Astrocyte of the cerebellum (primary cell): ENCODE measurements around the gene ZMIZ2.
"Not testable (repeated sequence)": the region's sequence is repeated elsewhere in the genome, so short reads cannot be mapped to it uniquely, and the experiment has no call there.

Experiments
- DNase-seq: peaks from one replicate; pipeline ENCODE4 v3.0.0-alpha.2; 2011; ENCODE audit warnings: low read depth
- H3K4me3 ChIP-seq: 2 replicates; pipeline ENCODE4 v1.5.1; 2011; ENCODE audit warnings: mild to moderate bottlenecking, low read depth, low read length, moderate library complexity
- CTCF ChIP-seq: IDR thresholded peaks from 2 replicates; pipeline ENCODE4 v1.5.1; 2012; ENCODE audit warnings: low read length, low read depth, moderate library complexity, mild to moderate bottlenecking; ENCODE audit errors: missing control alignments
- in situ Hi-C: cut with HindIII; loops from 2 replicates; pipeline ENCODE4 v1.10.0; 2017; ENCODE audit warnings: low sequenced_read_pairs

The ZMIZ2 gene

DNA sequence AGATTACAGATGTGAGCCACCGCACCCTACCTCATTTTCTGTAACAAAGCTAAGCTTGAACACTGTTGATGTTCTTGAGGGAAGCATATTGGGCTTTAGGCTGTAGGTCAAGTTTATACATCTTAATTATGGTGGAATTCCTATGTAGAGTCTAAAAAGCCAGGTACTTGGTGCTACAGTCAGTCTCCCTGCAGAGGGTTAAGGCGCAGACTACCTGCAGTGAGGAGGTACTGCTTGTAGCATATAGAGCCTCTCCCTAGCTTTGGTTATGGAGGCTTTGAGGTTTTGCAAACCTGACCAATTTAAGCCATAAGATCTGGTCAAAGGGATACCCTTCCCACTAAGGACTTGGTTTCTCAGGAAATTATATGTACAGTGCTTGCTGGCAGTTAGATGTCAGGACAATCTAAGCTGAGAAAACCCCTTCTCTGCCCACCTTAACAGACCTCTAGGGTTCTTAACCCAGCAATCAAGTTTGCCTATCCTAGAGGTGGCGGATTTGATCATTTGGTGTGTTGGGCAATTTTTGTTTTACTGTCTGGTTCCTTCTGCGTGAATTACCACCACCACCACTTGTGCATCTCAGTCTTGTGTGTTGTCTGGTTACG is 53.9 kb downstream of the ZMIZ2 start:
- in situ Hi-C loops = loop anchor here (25.0 kb wide), 1 partner anchor 215 kb away; the partner anchor contains the start of gene TMED4
- H3K4me3 ChIP-seq = no peak overlapping the region
- TF ChIP-seq CTCF = no peak
- no peak for DNase-seq

GRCh38 chr7:44803828-44804519 is 55.3 kb downstream of the ZMIZ2 start:
- not testable (repeated sequence) for H3K4me3 ChIP-seq, DNase-seq
- in situ Hi-C loops = loop anchor here (25.0 kb wide), 1 partner anchor 217 kb away; the partner anchor contains the start of gene TMED4

DNA sequence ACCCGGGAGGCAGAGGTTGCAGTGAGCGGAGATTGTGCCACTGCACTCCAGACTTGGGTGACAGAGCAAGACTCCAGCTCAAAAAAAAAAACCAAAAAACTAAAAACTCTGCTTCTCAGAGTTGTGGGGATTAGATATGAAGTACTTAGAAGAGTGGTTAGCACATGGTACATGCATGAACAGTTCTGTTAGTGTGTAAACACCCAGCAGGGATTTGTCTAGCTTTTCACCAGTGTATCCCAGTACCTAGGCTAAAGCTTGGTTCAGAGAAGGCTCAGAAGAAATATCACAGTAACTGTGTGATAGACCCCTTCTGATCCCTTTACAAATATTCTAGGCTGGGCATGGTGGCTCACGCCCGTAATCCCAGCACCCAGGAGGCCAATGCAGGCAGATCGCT is 57.3 kb downstream of the ZMIZ2 start:
- H3K4me3 ChIP-seq = no peak overlapping the region
- no peak for DNase-seq
- TF ChIP-seq CTCF = no peak
- in situ Hi-C loops = loop anchor here (25.0 kb wide), 1 partner anchor 219 kb away; the partner anchor contains the start of gene TMED4

DNA sequence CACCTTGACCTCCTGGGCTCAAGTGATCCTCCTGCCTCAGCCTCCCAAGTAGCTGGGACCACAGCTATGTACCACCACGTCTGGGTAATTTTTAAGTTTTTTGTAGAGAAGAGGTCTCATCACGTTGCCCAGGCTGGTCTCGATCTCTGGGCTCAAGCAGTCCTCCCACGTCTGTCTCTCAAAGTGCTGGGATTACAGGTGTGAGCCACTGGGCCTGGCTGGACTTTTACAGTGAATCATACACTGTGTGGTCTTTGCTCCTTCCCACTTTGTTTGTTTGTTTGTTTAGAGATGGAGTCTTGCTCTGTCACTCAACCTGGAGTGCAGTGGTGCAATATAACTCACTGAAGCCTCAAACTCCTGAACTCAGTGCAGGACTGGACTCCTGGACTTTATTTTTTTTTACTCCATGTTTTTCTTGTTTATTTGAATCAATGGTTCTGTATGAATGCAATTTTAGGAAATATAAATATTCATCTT is 60.3 kb downstream of the ZMIZ2 start:
- no peak overlapping the region for H3K4me3 ChIP-seq
- TF ChIP-seq CTCF = no peak
- no peak for DNase-seq
- in situ Hi-C loops = loop anchor here (25.0 kb wide), 1 partner anchor 222 kb away; the partner anchor contains the start of gene TMED4

GRCh38 chr7:44811093-44811492 is 62.4 kb downstream of the ZMIZ2 start:
- no peak for TF ChIP-seq CTCF
- H3K4me3 ChIP-seq = no peak overlapping the region
- DNase-seq = no peak
- in situ Hi-C loops = loop anchor here (25.0 kb wide), 1 partner anchor 224 kb away; the partner anchor contains the start of gene TMED4

GRCh38 chr7:44811571-44811970 is 62.9 kb downstream of the ZMIZ2 start:
- no peak for DNase-seq
- no peak overlapping the region for H3K4me3 ChIP-seq
- TF ChIP-seq CTCF = no peak
- in situ Hi-C loops = loop anchor here (25.0 kb wide), 1 partner anchor 224 kb away; the partner anchor contains the start of gene TMED4

DNA sequence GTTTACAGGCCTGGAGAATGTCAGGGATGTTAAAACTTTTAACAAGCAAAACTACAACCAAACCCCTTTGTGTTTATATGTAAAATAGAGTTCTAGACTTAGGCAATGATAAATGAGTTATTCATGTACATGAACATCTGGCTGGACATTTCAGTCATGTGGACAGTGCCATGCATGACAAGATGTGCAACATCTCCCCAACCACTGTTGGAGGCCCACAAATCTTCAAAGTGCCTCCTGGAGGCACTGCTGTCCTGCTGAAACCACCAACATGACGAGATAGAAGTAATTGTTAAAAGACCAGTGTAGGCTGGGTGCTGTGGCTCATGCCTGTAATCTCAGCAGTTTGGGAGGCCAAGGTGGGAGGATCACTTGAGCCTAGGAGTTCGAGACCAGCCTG is 66.3 kb downstream of the ZMIZ2 start:
- DNase-seq = no peak
- in situ Hi-C loops = loop anchor here (25.0 kb wide), 1 partner anchor 228 kb away; the partner anchor contains the start of gene TMED4
- no peak for TF ChIP-seq CTCF
- no peak overlapping the region for H3K4me3 ChIP-seq
